IMR-90 (cell line): ENCODE data around the gene RBL2. TPM values are rescaled to one million over a fixed set of nuclear protein-coding genes. Genes with fewer than 3 reads are reported as not detected.

ENCODE experiments used
- ATAC-seq: fragments of 200-7000 bp; cut with Tn5 transposase; 2 replicates; pipeline ENCODE4 v1.9.1; 2020; ENCODE audit warnings: low read depth, mild to moderate bottlenecking, moderate library complexity
- BruUV-seq: library from RNA; stranded (reverse); fragments of 400-500 nt; replicated peaks from 2 replicates; lab custom pipeline; 2021; lab: Mats Ljungman, UMichigan
- CTCF ChIA-PET: fragments of 300-600 bp; formaldehyde crosslinking; extraction: SDS; loops from one replicate; lab custom pipeline; 2021; ENCODE audit warnings: antibody characterized with exemption; lab: Yijun Ruan, JAX
- POLR2A ChIA-PET: fragments of 300-600 bp; sonication (Branson Sonifier 250); formaldehyde crosslinking; loops from one replicate; lab custom pipeline; 2022; ENCODE audit warnings: antibody characterized with exemption; ENCODE audit not compliant: unreplicated experiment; lab: Charles Lee
- DNase-seq: peaks from one replicate; pipeline ENCODE4 v3.0.0; 2013
- H2AFZ ChIP-seq: replicated peaks from 2 replicates; pipeline ENCODE3; 2013; ENCODE audit warnings: low read length, mild to moderate bottlenecking; ENCODE audit not compliant: poor library complexity
- H2AK5ac ChIP-seq: 2 replicates; pipeline ENCODE4 v1.6.1; 2013; ENCODE audit warnings: low read depth, low read length, inconsistent platforms
- H2AK9ac ChIP-seq: replicated peaks from 2 replicates; pipeline ENCODE3; 2013; ENCODE audit warnings: mild to moderate bottlenecking, low read depth, low read length, moderate library complexity; ENCODE audit not compliant: poor library complexity
- H2BK120ac ChIP-seq: 2 replicates; pipeline ENCODE4 v1.6.1; 2013; ENCODE audit warnings: low read depth, low read length, inconsistent platforms
- H2BK15ac ChIP-seq: 3 replicates; pipeline ENCODE4 v1.6.1; 2013; ENCODE audit warnings: low read depth, low read length, inconsistent platforms
- H2BK20ac ChIP-seq: 2 replicates; pipeline ENCODE4 v1.6.1; 2013; ENCODE audit warnings: low read depth, mild to moderate bottlenecking, inconsistent platforms, low read length, moderate library complexity
- H2BK5ac ChIP-seq: 2 replicates; pipeline ENCODE4 v1.6.1; 2013; ENCODE audit warnings: mild to moderate bottlenecking, low read depth, low read length, inconsistent platforms; ENCODE audit not compliant: poor library complexity, severe bottlenecking
- H3K14ac ChIP-seq: replicated peaks from 2 replicates; pipeline ENCODE4 v1.6.1; 2013; ENCODE audit warnings: low read depth, low read length, inconsistent platforms
- H3K18ac ChIP-seq: 2 replicates; pipeline ENCODE4 v1.6.1; 2013; ENCODE audit warnings: low read depth, low read length, control low read depth
- H3K23ac ChIP-seq: 2 replicates; pipeline ENCODE4 v1.6.1; 2013; ENCODE audit warnings: low read depth, low read length, inconsistent platforms
- H3K27ac ChIP-seq: 2 replicates; pipeline ENCODE4 v1.5.1; 2013; ENCODE audit warnings: mild to moderate bottlenecking, control low read depth, low read length; ENCODE audit not compliant: insufficient read depth
- H3K27me3 ChIP-seq: 2 replicates; pipeline ENCODE4 v1.6.1; 2013; ENCODE audit warnings: low read length; ENCODE audit not compliant: control insufficient read depth, insufficient read depth
- H3K36me3 ChIP-seq: 2 replicates; pipeline ENCODE4 v1.6.1; 2013; ENCODE audit warnings: low read length, mixed read lengths; ENCODE audit not compliant: control insufficient read depth, insufficient read depth
- H3K4ac ChIP-seq: 2 replicates; pipeline ENCODE4 v1.6.1; 2013; ENCODE audit warnings: low read depth, low read length, inconsistent platforms
- H3K4me1 ChIP-seq: 2 replicates; pipeline ENCODE4 v1.6.1; 2013; ENCODE audit warnings: low read length, mixed read lengths; ENCODE audit not compliant: control insufficient read depth, insufficient read depth
- H3K4me2 ChIP-seq: 2 replicates; pipeline ENCODE4 v1.6.1; 2013; ENCODE audit warnings: low read depth, mild to moderate bottlenecking, control low read depth, low read length, moderate library complexity
- H3K4me3 ChIP-seq: 2 replicates; pipeline ENCODE4 v1.5.1; 2013; ENCODE audit warnings: low read depth, mild to moderate bottlenecking, control low read depth, low read length, moderate library complexity; ENCODE audit not compliant: insufficient read depth
- H3K56ac ChIP-seq: 2 replicates; pipeline ENCODE4 v1.6.1; 2013; ENCODE audit warnings: low read length, inconsistent platforms; ENCODE audit not compliant: insufficient read depth; ENCODE audit errors: extremely low read depth
- H3K79me1 ChIP-seq, 2 experiments: 2 replicates each; pipeline ENCODE4 v1.6.1; 2013; ENCODE audit warnings: low read length in 2 of 2, inconsistent platforms in 1 of 2, low read depth in 1 of 2
- H3K9ac ChIP-seq: 2 replicates; pipeline ENCODE4 v1.6.1; 2013; ENCODE audit warnings: low read depth, low read length, control low read depth
- H3K9me1 ChIP-seq: 2 replicates; pipeline ENCODE4 v1.6.1; 2013; ENCODE audit warnings: low read length, inconsistent platforms; ENCODE audit not compliant: insufficient read depth
- H3K9me3 ChIP-seq: 2 replicates; pipeline ENCODE4 v1.6.1; 2013; ENCODE audit warnings: low read length; ENCODE audit not compliant: control insufficient read depth, insufficient read depth
- H4K20me1 ChIP-seq: 2 replicates; pipeline ENCODE4 v1.6.1; 2013; ENCODE audit warnings: low read length, inconsistent platforms; ENCODE audit not compliant: insufficient read depth
- H4K5ac ChIP-seq: 2 replicates; pipeline ENCODE4 v1.6.1; 2013; ENCODE audit warnings: mild to moderate bottlenecking, low read depth, low read length, control low read depth
- H4K8ac ChIP-seq, 2 experiments: 2 replicates each; pipeline ENCODE4 v1.6.1; 2013; ENCODE audit warnings: low read depth in 2 of 2, low read length in 2 of 2, control low read depth in 1 of 2, inconsistent platforms in 1 of 2
- H4K91ac ChIP-seq: 2 replicates; pipeline ENCODE4 v1.6.1; 2013; ENCODE audit warnings: low read depth, low read length, inconsistent platforms; ENCODE audit not compliant: insufficient read depth
- WGBS, 2 experiments: methylation state at CpG; one replicate each; pipeline versions ENCODE4 v1.1.5 to v1.1.7; 2013; ENCODE audit warnings: missing lambda C conversion rate in 2 of 2; ENCODE audit not compliant: insufficient read length in 1 of 2; ENCODE audit errors: extremely low coverage in 2 of 2; 5-methylcytosine and 5-hydroxymethylcytosine counted together
- dilution Hi-C: fragments of 300-500 bp; cut with HindIII; formaldehyde crosslinking; loops from one replicate; pipeline ENCODE4 v1.14.3; 2018; ENCODE audit warnings: low sequenced_read_pairs; ENCODE audit not compliant: unreplicated experiment
- in situ Hi-C: fragments of 300-500 bp; cut with MboI; formaldehyde crosslinking; loops from 3 replicates; pipeline ENCODE4 v1.14.3; 2019; ENCODE audit warnings: low sequenced_read_pairs, inconsistent platforms, mixed read lengths
- intact Hi-C: fragments of 100-400 bp; cut with micrococcal nuclease; formaldehyde crosslinking; loops from 2 replicates; pipeline ENCODE4 v1.10.0; 2022
- polyA plus RNA-seq, 3 experiments: library from polyadenylated mRNA; depleted of rRNA; stranded (reverse); fragments of >200 nt; gene quantifications; 2 replicates each; pipeline ENCODE4 v1.2.3, GENCODE V29; 2012; ENCODE audit warnings: low replicate concordance in 1 of 3
- total RNA-seq: library from RNA; depleted of rRNA; stranded (reverse); fragments of >200 nt; gene quantifications from 2 replicates; pipeline ENCODE4 v1.2.3, GENCODE V29; 2012
- TF ChIP-seq, protein P1 (sequence below): fragments of 150-350 bp; IDR thresholded peaks from 2 replicates; pipeline ENCODE4 v1.6.1; 2016; ENCODE audit warnings: low read depth, mild to moderate bottlenecking, low read length, moderate library complexity, borderline replicate concordance

Gene RBL2
- total and polyA plus RNA-seq, 2 of the 4 experiments (the other 2 are of a cell fraction): 19.7 to 23.4 TPM

- no peak overlapping the region for H3K9ac ChIP-seq
- no peak overlapping the region for H3K4me2 ChIP-seq
- intact Hi-C loops: no loop called here
- BruUV-seq: no TSS peak
- in situ Hi-C loops: no loop called here
- ChIA-PET CTCF (no interaction called here), POLR2A (no interaction called here)
- DNase-seq (no peak), ATAC-seq (no peak)
- H2AFZ ChIP-seq: no peak overlapping the region
- no peak overlapping the region for H2BK120ac ChIP-seq
- H2BK5ac ChIP-seq: no peak overlapping the region
- no peak overlapping the region for H2BK20ac ChIP-seq
- TF ChIP-seq, protein P1, sequence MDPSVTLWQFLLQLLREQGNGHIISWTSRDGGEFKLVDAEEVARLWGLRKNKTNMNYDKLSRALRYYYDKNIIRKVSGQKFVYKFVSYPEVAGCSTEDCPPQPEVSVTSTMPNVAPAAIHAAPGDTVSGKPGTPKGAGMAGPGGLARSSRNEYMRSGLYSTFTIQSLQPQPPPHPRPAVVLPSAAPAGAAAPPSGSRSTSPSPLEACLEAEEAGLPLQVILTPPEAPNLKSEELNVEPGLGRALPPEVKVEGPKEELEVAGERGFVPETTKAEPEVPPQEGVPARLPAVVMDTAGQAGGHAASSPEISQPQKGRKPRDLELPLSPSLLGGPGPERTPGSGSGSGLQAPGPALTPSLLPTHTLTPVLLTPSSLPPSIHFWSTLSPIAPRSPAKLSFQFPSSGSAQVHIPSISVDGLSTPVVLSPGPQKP: no peak
- no peak overlapping the region for H2AK9ac ChIP-seq
- H3K18ac ChIP-seq: no peak overlapping the region
- H3K14ac ChIP-seq: no peak overlapping the region
- H3K36me3 ChIP-seq: no peaks in the 10 kb centered on the region
- H2AK5ac ChIP-seq: no peak overlapping the region
- H3K79me1 ChIP-seq: no peaks in the 10 kb centered on the region
- H4K20me1 ChIP-seq: no peaks in the 10 kb centered on the region
- no peaks in the 10 kb centered on the region for H3K9me1 ChIP-seq
- H3K9me3 ChIP-seq: no peaks in the 10 kb centered on the region
- no peak overlapping the region for H3K27ac ChIP-seq
- H3K4me3 ChIP-seq: no peak overlapping the region
- H3K23ac ChIP-seq: no peak overlapping the region
- dilution Hi-C loops: no loop called here
- no peak overlapping the region for H4K5ac ChIP-seq
- 100% methylated on average over 1 of the region's 18 CpGs; no CpG with 5 or more reads in 1 of the 2 experiments for WGBS, 2 experiments
- H3K4me1 ChIP-seq: no peaks in the 10 kb centered on the region
- H4K8ac ChIP-seq: no peak overlapping the region
- no peak overlapping the region for H4K91ac ChIP-seq
- H2BK15ac ChIP-seq: no peak overlapping the region
- H3K56ac ChIP-seq: no peak overlapping the region
- no peak overlapping the region for H3K4ac ChIP-seq
- 0 out of 2 replicates have a peak, but pooled peaks cover 2% of the 10 kb centered on the region for H3K27me3 ChIP-seq
Measured at GRCh38 chr16:53412549-53412948, 21.7 kb upstream of the RBL2 start.
